ENCODE results near the gene OLFM2. TPM values are rescaled to one million over a fixed set of nuclear protein-coding genes. Genes with fewer than 3 reads are reported as not detected.

Gene OLFM2
- total RNA-seq, 1 experiment from 2014 or later, result 106 TPM

DNA sequence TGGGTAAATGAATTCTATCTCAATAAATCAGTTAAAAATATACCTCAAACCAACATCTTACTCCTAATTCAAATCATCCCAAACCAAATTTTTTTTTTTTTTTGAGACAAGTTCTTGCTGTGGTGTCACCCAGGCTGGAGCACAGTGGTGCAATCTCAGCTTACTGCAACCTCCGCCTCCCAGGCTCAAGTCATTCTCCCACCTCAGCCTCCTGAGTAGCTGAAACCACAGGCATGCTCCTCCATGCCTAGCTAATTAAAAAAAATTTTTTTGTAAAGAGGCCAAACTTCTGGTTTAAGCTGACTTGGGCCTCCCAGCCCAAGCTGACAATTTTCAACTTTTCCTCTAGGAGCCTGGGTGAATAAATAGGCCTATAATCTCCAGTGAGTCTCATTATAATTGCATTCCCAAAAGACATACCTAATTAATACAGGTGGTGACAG, 22.1 kb upstream of the OLFM2 start:
- Histone ChIP-seq H3K4me3 (ENCODE audit: low read depth, low read length, poor library complexity, severe bottlenecking) (no peak overlapping the region), H3K27ac (ENCODE audit: low read depth, low read length, poor library complexity, severe bottlenecking) (no peak overlapping the region), H3K36me3 (ENCODE audit: insufficient read depth, low read length, poor library complexity, severe bottlenecking) (no peaks in the 10 kb centered on the region), H3K9me3 (ENCODE audit: low read depth, low read length, poor library complexity, severe bottlenecking) (no peaks in the 10 kb centered on the region), H3K27me3 (replicated peaks; ENCODE audit: insufficient read depth, low read depth, low read length, poor library complexity) (no peaks in the 10 kb centered on the region), H3K4me1 (ENCODE audit: insufficient read depth, low read length, poor library complexity, severe bottlenecking) (peaks cover 6% of the 10 kb centered on the region)
- POLR2A ChIA-PET (ENCODE audit: low non-redundant PET), result no interaction called here
- TF ChIP-seq, protein P1, sequence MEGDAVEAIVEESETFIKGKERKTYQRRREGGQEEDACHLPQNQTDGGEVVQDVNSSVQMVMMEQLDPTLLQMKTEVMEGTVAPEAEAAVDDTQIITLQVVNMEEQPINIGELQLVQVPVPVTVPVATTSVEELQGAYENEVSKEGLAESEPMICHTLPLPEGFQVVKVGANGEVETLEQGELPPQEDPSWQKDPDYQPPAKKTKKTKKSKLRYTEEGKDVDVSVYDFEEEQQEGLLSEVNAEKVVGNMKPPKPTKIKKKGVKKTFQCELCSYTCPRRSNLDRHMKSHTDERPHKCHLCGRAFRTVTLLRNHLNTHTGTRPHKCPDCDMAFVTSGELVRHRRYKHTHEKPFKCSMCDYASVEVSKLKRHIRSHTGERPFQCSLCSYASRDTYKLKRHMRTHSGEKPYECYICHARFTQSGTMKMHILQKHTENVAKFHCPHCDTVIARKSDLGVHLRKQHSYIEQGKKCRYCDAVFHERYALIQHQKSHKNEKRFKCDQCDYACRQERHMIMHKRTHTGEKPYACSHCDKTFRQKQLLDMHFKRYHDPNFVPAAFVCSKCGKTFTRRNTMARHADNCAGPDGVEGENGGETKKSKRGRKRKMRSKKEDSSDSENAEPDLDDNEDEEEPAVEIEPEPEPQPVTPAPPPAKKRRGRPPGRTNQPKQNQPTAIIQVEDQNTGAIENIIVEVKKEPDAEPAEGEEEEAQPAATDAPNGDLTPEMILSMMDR (conservative IDR thresholded peaks at IDR 0.05; ENCODE audit: low read depth, low read length), result no peak
- no peak for TF ChIP-seq EZH2 (IDR thresholded peaks at IDR 0.05; ENCODE audit: borderline replicate concordance, low read depth, low read length, poor library complexity, severe bottlenecking)
- BruUV-seq (replicated peaks), result no TSS peak
- intact Hi-C loops (cut with micrococcal nuclease; ENCODE audit: unreplicated experiment), result no loop called here
- CTCF ChIA-PET, result interaction anchor here (0.9 kb wide), 1 partner anchor 28 kb away, joined by 3 read pairs; no protein-coding TSS in a partner anchor
- peak; percentile 45 for DNase-seq (ENCODE audit: low spot score)

GRCh38 chr19:9956956-9957355, 20.6 kb upstream of the OLFM2 start:
- Histone ChIP-seq H3K27ac (ENCODE audit: low read depth, low read length, poor library complexity, severe bottlenecking) (no peak overlapping the region), H3K27me3 (replicated peaks; ENCODE audit: insufficient read depth, low read depth, low read length, poor library complexity) (no peaks in the 10 kb centered on the region), H3K4me3 (ENCODE audit: low read depth, low read length, poor library complexity, severe bottlenecking) (no peak overlapping the region), H3K9me3 (ENCODE audit: low read depth, low read length, poor library complexity, severe bottlenecking) (no peaks in the 10 kb centered on the region), H3K36me3 (ENCODE audit: insufficient read depth, low read length, poor library complexity, severe bottlenecking) (no peaks in the 10 kb centered on the region), H3K4me1 (ENCODE audit: insufficient read depth, low read length, poor library complexity, severe bottlenecking) (peaks cover 11% of the 10 kb centered on the region)
- no peak for TF ChIP-seq EZH2 (IDR thresholded peaks at IDR 0.05; ENCODE audit: borderline replicate concordance, low read depth, low read length, poor library complexity, severe bottlenecking)
- TF ChIP-seq, protein P1 (conservative IDR thresholded peaks at IDR 0.05; ENCODE audit: low read depth, low read length), result no peak
- intact Hi-C loops (cut with micrococcal nuclease; ENCODE audit: unreplicated experiment), result no loop called here
- no TSS peak for BruUV-seq (replicated peaks)
- ChIA-PET POLR2A (ENCODE audit: low non-redundant PET) (no interaction called here), CTCF (no interaction called here)
- no peak for DNase-seq (ENCODE audit: low spot score)

DNA sequence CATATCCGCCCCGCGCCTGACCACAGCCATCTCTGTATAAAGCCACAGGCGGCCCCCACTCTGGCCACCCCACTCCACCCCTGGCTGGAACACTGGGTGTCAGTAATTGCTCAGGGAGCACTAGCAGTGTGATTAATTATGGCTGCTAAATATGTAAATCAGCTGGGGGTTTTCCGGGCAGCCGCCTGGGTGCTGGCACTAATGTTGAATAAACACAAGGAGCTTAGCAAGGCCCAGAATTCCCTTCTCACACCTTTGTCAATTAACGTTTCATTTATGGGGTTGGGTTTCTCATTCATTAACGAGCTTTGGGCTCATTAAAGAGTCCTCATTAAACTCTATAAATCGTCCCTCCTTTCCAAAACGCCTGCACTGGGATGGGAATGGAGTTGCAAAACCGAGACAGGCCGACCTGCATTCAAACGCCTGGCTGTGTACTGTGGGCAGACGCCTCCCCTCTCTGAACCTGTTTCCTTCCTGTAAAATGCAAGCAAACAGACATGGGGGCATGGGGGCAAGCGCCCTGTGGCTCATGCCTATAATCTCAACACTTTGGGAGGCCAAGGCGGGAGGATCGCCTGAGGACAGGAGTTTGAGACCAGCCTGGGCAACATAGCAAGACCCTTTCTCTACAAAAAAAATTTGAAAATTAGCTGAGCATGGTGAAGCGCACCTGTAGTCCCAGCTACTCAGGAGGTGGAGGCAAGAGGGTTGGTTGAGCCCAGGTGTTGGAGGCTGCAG, 17.7 kb upstream of the OLFM2 start:
- Histone ChIP-seq H3K4me1 (ENCODE audit: insufficient read depth, low read length, poor library complexity, severe bottlenecking) (peaks cover 11% of the 10 kb centered on the region), H3K9me3 (ENCODE audit: low read depth, low read length, poor library complexity, severe bottlenecking) (no peaks in the 10 kb centered on the region), H3K27me3 (replicated peaks; ENCODE audit: insufficient read depth, low read depth, low read length, poor library complexity) (no peaks in the 10 kb centered on the region), H3K4me3 (ENCODE audit: low read depth, low read length, poor library complexity, severe bottlenecking) (no peak overlapping the region), H3K27ac (ENCODE audit: low read depth, low read length, poor library complexity, severe bottlenecking) (peak overlapping the region; percentile 58), H3K36me3 (ENCODE audit: insufficient read depth, low read length, poor library complexity, severe bottlenecking) (no peaks in the 10 kb centered on the region)
- POLR2A ChIA-PET (ENCODE audit: low non-redundant PET), result no interaction called here
- TF ChIP-seq, protein P1 (conservative IDR thresholded peaks at IDR 0.05; ENCODE audit: low read depth, low read length), result no peak
- TF ChIP-seq EZH2 (IDR thresholded peaks at IDR 0.05; ENCODE audit: borderline replicate concordance, low read depth, low read length, poor library complexity, severe bottlenecking), result no peak
- intact Hi-C loops (cut with micrococcal nuclease; ENCODE audit: unreplicated experiment), result no loop called here
- peak; percentile 60 for DNase-seq (ENCODE audit: low spot score)
- no TSS peak for BruUV-seq (replicated peaks)
- CTCF ChIA-PET, result interaction anchor here (0.7 kb wide), 1 partner anchor 46 kb away, joined by 6 read pairs; no protein-coding TSS in a partner anchor
